ENCODE data around the gene CCDC187. TPM values are rescaled to one million over a fixed set of nuclear protein-coding genes. Genes with fewer than 3 reads are reported as not detected.

Gene CCDC187
- total and polyA plus RNA-seq, 2 of the 8 experiments (the other 6 are each of a cell fraction or from before 2014, with no cell fraction given) = 0.02 TPM; not detected in 1

DNA sequence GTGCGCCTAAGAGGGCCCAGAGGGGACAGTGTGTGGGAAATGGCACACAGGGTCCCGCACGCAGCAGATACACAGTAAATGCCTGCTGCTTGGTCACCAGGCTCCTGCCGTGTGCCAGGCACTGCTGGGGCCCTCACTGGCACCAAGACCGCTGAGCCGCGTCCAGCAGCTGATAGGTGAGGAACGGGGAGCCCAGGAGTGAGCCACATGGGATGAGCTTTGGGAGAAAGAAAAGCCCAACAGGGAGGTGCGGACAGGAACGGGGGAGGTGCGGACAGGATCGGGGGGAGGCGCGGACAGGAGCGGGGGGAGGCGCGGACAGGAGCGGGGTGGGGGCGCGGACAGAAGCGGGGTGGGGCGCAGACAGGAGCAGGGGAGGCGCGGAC, 40.0 kb upstream of the CCDC187 start:
- no peaks in the 10 kb centered on the region for H3K9me3 ChIP-seq (ENCODE audit: insufficient read depth in 2 of 2, low read depth in 1 of 2, low read length in 1 of 2)
- no peak overlapping the region for H3K56ac ChIP-seq (replicated peaks; ENCODE audit: insufficient read length, low read depth, low read length)
- H2BK120ac ChIP-seq (replicated peaks; ENCODE audit: low read depth, low read length) = no peak overlapping the region
- no peaks in the 10 kb centered on the region for H4K20me1 ChIP-seq (replicated peaks in 1 of 2; ENCODE audit: control insufficient read depth in 1 of 2, insufficient read depth in 2 of 2, low read length in 2 of 2)
- no peak overlapping the region for H3K4me3 ChIP-seq (ENCODE audit: extremely low read depth in 1 of 4, insufficient read depth in 2 of 4, low read depth in 3 of 4, low read length in 4 of 4)
- H3K27me3 ChIP-seq (replicated peaks in 1 of 4; ENCODE audit: control insufficient read depth in 3 of 4, extremely low read depth in 1 of 4, insufficient read depth in 3 of 4, low read length in 3 of 4) = no peaks in the 10 kb centered on the region
- ChIA-PET POLR2A (ENCODE audit: partially characterized antibody) (interaction anchor here (1.0 to 8.0 kb wide), 4 partner anchors 10 to 64 kb away, joined by 3 to 137 read pairs (median 5); partner anchors contain the start of gene DNLZ), CTCF (ENCODE audit: partially characterized antibody) (interaction anchor here (1.4 to 7.9 kb wide), 4 partner anchors 10 to 27 kb away, joined by 3 to 80 read pairs (median 20); partner anchors contain the start of genes DNLZ and GPSM1)
- no peaks in the 10 kb centered on the region for H3K36me3 ChIP-seq (ENCODE audit: control insufficient read depth in 2 of 4, insufficient read depth in 4 of 4, low read length in 3 of 4)
- no peak overlapping the region for H3K14ac ChIP-seq (ENCODE audit: insufficient read length)
- H2BK12ac ChIP-seq (ENCODE audit: low read depth, low read length) = no peak overlapping the region
- no peaks in the 10 kb centered on the region for H3K79me1 ChIP-seq (ENCODE audit: low read depth, low read length)
- H4K91ac ChIP-seq (replicated peaks; ENCODE audit: insufficient read length, low read length) = no peak overlapping the region
- no peak overlapping the region for H2AFZ ChIP-seq (ENCODE audit: low read length)
- 0 out of 2 replicates have a peak overlapping the region, but pooled peaks have one; percentile 85 for H2BK5ac ChIP-seq (ENCODE audit: low read depth, low read length)
- H2BK15ac ChIP-seq (ENCODE audit: low read length) = no peak overlapping the region
- no peak overlapping the region for H3K4ac ChIP-seq (replicated peaks; ENCODE audit: insufficient read length, low read depth, low read length)
- no peaks in the 10 kb centered on the region for H3K79me2 ChIP-seq (ENCODE audit: control insufficient read depth in 1 of 2, insufficient read depth in 2 of 2, low read length in 2 of 2)
- H4K8ac ChIP-seq (ENCODE audit: extremely low read depth, insufficient read depth, low read length) = peak overlapping the region; percentile 43
- no peak overlapping the region for H3K4me2 ChIP-seq (ENCODE audit: insufficient read depth in 1 of 2, low read depth in 2 of 2, low read length in 2 of 2)
- no peak overlapping the region for H3K27ac ChIP-seq (ENCODE audit: low read depth, low read length)
- peaks cover 2% of the 10 kb centered on the region; the same call in 1 of the 2 replicates for H3K23me2 ChIP-seq (ENCODE audit: low read depth, low read length)
- WGBS, 2 experiments (ENCODE audit: extremely low coverage in 1 of 2, insufficient coverage in 1 of 2, insufficient read length in 1 of 2, insufficient replicate concordance in 2 of 2, low coverage in 1 of 2, low lambda C conversion rate in 2 of 2, missing lambda C conversion rate in 1 of 2) = 98% methylated on average over 10 of the region's 24 CpGs; no CpG with 5 or more reads in 1 of the 2 experiments
- no peak overlapping the region; the same call in 1 of the 2 replicates for H3K18ac ChIP-seq (ENCODE audit: extremely low read depth, low read length)
- no peak overlapping the region for H4K5ac ChIP-seq (ENCODE audit: insufficient read length, low read depth, low read length)
- no peak overlapping the region for H2BK20ac ChIP-seq (ENCODE audit: low read length)
- H3K9ac ChIP-seq (replicated peaks in 1 of 4; ENCODE audit: extremely low read depth in 1 of 4, low read depth in 3 of 4, low read length in 3 of 4) = no peak overlapping the region
- H3K4me1 ChIP-seq (replicated peaks in 1 of 4; ENCODE audit: control insufficient read depth in 3 of 4, insufficient read depth in 4 of 4, low read length in 3 of 4) = peaks cover 0 to 19% (median 10%) of the 10 kb centered on the region in 4 experiments; a peak in 6 of 7 replicates
- FAIRE-seq (no peak), DNase-seq (ENCODE audit: low read depth in 1 of 2, low spot score in 2 of 2) (no peak)
- no peak overlapping the region for H3K23ac ChIP-seq (ENCODE audit: insufficient read length)
- TF ChIP-seq CREB1 (IDR thresholded peaks at IDR 0.05) (no peak), MAFK (IDR thresholded peaks at IDR 0.05; ENCODE audit: low read depth, low read length) (no peak), CTBP2 (IDR thresholded peaks at IDR 0.05; ENCODE audit: borderline replicate concordance, insufficient read depth, insufficient read length, low read length) (no peak), CHD2 (IDR thresholded peaks at IDR 0.05; ENCODE audit: low read length) (no peak), RXRA (IDR thresholded peaks at IDR 0.05; ENCODE audit: insufficient read depth, low read depth, low read length) (no peak), SP4 (IDR thresholded peaks at IDR 0.05; ENCODE audit: low read length) (no peak), POU5F1 (IDR thresholded peaks at IDR 0.05; ENCODE audit: low read depth, low read length) (no peak), TBP (IDR thresholded peaks at IDR 0.05; ENCODE audit: low read depth, low read length) (no peak), RBBP5 (IDR thresholded peaks at IDR 0.05; ENCODE audit: borderline replicate concordance, low read depth, low read length) (no peak), YY1 (IDR thresholded peaks at IDR 0.05; ENCODE audit: low read depth, low read length) (no peak), RAD21 (IDR thresholded peaks at IDR 0.05 in 1 of 2, conservative IDR thresholded peaks at IDR 0.05 in 1 of 2; ENCODE audit: low read depth in 2 of 2, low read length in 2 of 2) (no peak), SUZ12 (IDR thresholded peaks at IDR 0.05; ENCODE audit: low read length) (no peak), JUN (IDR thresholded peaks at IDR 0.05; ENCODE audit: low read depth, low read length) (no peak), EP300 (IDR thresholded peaks at IDR 0.05; ENCODE audit: borderline replicate concordance in 1 of 2, low read depth in 2 of 2, low read length in 2 of 2) (no peak)
- H2AK5ac ChIP-seq (ENCODE audit: low read depth, low read length) = peak overlapping the region; percentile 93; the same call in 1 of the 2 replicates
